HepG2 (cell line): ENCODE data around the gene BCAS3. TPM values are rescaled to one million over a fixed set of nuclear protein-coding genes. Genes with fewer than 3 reads are reported as not detected.
A peak's percentile ranks its signal among the peaks of the same experiment; 100 is the strongest.

Experiments
- KLF6 ChIP-seq: IDR thresholded peaks from 2 replicates; pipeline ENCODE4 v1.8.0; 2016; ENCODE audit warnings: missing biosample characterization, missing genetic modification reagents
- LCORL ChIP-seq, 2 experiments: fragments of 450-650 bp in 1 of 2; sonication (generic) in 1 of 2; formaldehyde crosslinking in 1 of 2; IDR thresholded peaks; 2 replicates each; pipeline versions ENCODE4 v1.5.0 to v1.6.1; 2017 to 2020; ENCODE audit warnings: antibody characterized with exemption in 1 of 2, missing genetic modification reagents in 1 of 2
- NFE2L2 ChIP-seq: fragments of 150-350 bp; IDR thresholded peaks from 2 replicates; pipeline ENCODE4 v1.6.1; 2014; ENCODE audit warnings: low read length
- NR2F1 ChIP-seq, 2 experiments: fragments of 450-650 bp in 1 of 2; formaldehyde crosslinking in 1 of 2; IDR thresholded peaks; 2 replicates each; pipeline versions ENCODE4 v1.5.0 to v1.6.1; 2016 to 2020; ENCODE audit warnings: mild to moderate bottlenecking in 1 of 2, missing compliant biosample characterization in 1 of 2, missing genetic modification reagents in 1 of 2, moderate library complexity in 1 of 2
- PRDM15 ChIP-seq: sonication (generic); formaldehyde crosslinking; IDR thresholded peaks from 2 replicates; pipeline ENCODE4 v1.4.0; 2020; ENCODE audit warnings: missing genetic modification reagents
- PRDM4 ChIP-seq: sonication (generic); formaldehyde crosslinking; IDR thresholded peaks from 2 replicates; pipeline ENCODE4 v1.9.0; 2021; ENCODE audit warnings: missing genetic modification reagents, borderline replicate concordance
- RARA ChIP-seq: IDR thresholded peaks from 2 replicates; pipeline ENCODE4 v1.6.1; 2016; ENCODE audit warnings: missing genetic modification reagents, missing compliant biosample characterization
- SRF ChIP-seq: IDR thresholded peaks from 2 replicates; pipeline ENCODE4 v1.6.1; 2011; ENCODE audit warnings: mild to moderate bottlenecking, low read depth, low read length, moderate library complexity
- TERF1 ChIP-seq: sonication (generic); formaldehyde crosslinking; IDR thresholded peaks from 2 replicates; pipeline ENCODE4 v1.8.0; 2022; ENCODE audit warnings: mild to moderate bottlenecking, missing genetic modification reagents, moderate library complexity
- ZBTB3 ChIP-seq: sonication (generic); formaldehyde crosslinking; IDR thresholded peaks from 2 replicates; pipeline ENCODE4 v1.4.0; 2020; ENCODE audit warnings: low read depth, mild to moderate bottlenecking, moderate library complexity, missing genetic modification reagents, borderline replicate concordance
- ZNF143 ChIP-seq: sonication (generic); formaldehyde crosslinking; IDR thresholded peaks from 2 replicates; pipeline ENCODE4 v1.4.0; 2020; ENCODE audit warnings: missing genetic modification reagents
- ZNF460 ChIP-seq: sonication (generic); formaldehyde crosslinking; IDR thresholded peaks from 2 replicates; pipeline ENCODE4 v1.5.1; 2020; ENCODE audit warnings: missing genetic modification reagents, mild to moderate bottlenecking, borderline replicate concordance
- ZNF547 ChIP-seq: sonication (generic); formaldehyde crosslinking; IDR thresholded peaks from 2 replicates; pipeline ENCODE4 v1.5.1; 2020; ENCODE audit warnings: mild to moderate bottlenecking, missing genetic modification reagents
- ZSCAN22 ChIP-seq: sonication (generic); formaldehyde crosslinking; IDR thresholded peaks from 2 replicates; pipeline ENCODE4 v1.4.0; 2020; ENCODE audit warnings: mild to moderate bottlenecking, missing genetic modification reagents
- polyA plus RNA-seq, 8 experiments: library from polyadenylated mRNA; depleted of rRNA in 3 of 8; stranded (reverse) in 7 of 8; unstranded in 1 of 8; fragments of >200 nt; fragmentation: Illumina TruSeq in 4 of 8; extraction: Trizol in 4 of 8; gene quantifications; 2 replicates each; pipeline versions ENCODE4 v1.2.1 to v1.2.3, GENCODE V29; 2011 to 2016; ENCODE audit warnings: low read depth in 4 of 8, missing spikeins in 1 of 8, mixed read lengths in 1 of 8; ENCODE audit not compliant: insufficient read depth in 1 of 8
- total RNA-seq, 5 experiments: library from RNA; depleted of rRNA; stranded (reverse); fragments of >200 nt; fragmentation: Illumina TruSeq; extraction: Trizol; gene quantifications; 2 replicates each; pipeline ENCODE4 v1.2.3, GENCODE V29; 2016; ENCODE audit warnings: low read depth in 1 of 5
- TF ChIP-seq, protein P1 (sequence below): IDR thresholded peaks from 2 replicates; pipeline ENCODE4 v1.6.1; 2012; ENCODE audit warnings: low read length, improper control_type of control experiment
- TF ChIP-seq, protein P2 (sequence below): sonication (generic); formaldehyde crosslinking; IDR thresholded peaks from 2 replicates; pipeline ENCODE4 v1.5.1; 2020; ENCODE audit warnings: missing genetic modification reagents, mild to moderate bottlenecking, borderline replicate concordance

The BCAS3 gene
- total and polyA plus RNA-seq, 2 of the 13 experiments (the other 11 are each of a cell fraction or from before 2014, with no cell fraction given): 10.7 to 11.2 TPM

DNA sequence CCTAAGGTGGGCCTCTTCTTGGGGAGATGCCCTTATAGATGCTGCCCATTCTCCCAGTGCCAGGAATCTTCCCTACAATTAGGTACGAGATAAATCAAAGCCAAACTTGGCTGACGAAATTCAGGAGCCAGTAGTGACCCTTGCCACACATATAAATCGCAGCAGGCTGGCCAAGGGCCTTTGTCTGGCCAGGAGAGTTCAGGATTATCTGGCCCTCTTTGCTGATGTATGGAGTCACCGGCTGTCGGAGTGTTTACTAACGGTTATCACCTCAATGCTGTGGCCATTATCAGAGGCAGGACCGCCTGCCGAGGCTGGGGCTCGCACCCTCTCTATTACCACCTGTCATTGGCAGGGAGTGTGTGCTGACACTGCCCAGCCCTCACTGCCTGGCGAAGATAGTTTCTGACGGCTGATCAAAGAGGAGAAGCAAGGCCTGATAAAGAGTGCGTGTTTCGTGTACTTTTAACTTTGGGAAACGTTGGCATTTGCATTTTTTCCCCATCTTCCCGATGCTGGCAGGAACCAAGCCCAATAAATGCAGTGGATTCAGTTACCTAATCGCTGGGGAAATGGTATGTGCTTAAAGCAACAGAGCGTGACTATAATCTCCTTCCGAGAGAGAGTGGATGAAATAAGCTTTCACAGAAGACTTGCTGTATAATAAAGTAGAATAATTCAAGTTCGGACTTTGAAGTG is 689.2 kb downstream of the BCAS3 start (continued):
- TF ChIP-seq, protein P1, sequence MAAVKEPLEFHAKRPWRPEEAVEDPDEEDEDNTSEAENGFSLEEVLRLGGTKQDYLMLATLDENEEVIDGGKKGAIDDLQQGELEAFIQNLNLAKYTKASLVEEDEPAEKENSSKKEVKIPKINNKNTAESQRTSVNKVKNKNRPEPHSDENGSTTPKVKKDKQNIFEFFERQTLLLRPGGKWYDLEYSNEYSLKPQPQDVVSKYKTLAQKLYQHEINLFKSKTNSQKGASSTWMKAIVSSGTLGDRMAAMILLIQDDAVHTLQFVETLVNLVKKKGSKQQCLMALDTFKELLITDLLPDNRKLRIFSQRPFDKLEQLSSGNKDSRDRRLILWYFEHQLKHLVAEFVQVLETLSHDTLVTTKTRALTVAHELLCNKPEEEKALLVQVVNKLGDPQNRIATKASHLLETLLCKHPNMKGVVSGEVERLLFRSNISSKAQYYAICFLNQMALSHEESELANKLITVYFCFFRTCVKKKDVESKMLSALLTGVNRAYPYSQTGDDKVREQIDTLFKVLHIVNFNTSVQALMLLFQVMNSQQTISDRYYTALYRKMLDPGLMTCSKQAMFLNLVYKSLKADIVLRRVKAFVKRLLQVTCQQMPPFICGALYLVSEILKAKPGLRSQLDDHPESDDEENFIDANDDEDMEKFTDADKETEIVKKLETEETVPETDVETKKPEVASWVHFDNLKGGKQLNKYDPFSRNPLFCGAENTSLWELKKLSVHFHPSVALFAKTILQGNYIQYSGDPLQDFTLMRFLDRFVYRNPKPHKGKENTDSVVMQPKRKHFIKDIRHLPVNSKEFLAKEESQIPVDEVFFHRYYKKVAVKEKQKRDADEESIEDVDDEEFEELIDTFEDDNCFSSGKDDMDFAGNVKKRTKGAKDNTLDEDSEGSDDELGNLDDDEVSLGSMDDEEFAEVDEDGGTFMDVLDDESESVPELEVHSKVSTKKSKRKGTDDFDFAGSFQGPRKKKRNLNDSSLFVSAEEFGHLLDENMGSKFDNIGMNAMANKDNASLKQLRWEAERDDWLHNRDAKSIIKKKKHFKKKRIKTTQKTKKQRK: no peak
- TF ChIP-seq ZBTB3 (no peak; the same call in 1 of the 2 replicates), NR2F1 (CRISPR knock-in tag; IDR thresholded peaks at IDR 0.05) (peak in 1 of 2 experiments; percentile 24; a peak in 1 of 4 replicates), PRDM15 (CRISPR knock-in tag) (no peak), SRF (no peak), ZNF460 (no peak), TERF1 (CRISPR knock-in tag) (peak; percentile 56; the same call in 1 of the 2 replicates), NFE2L2 (no peak), ZNF143 (CRISPR knock-in tag) (peak; percentile 56), LCORL (IDR thresholded peaks at IDR 0.05) (no peak), LCORL (CRISPR knock-in tag; IDR thresholded peaks at IDR 0.05) (peak; percentile 76), KLF6 (CRISPR knock-in tag) (no peak), RARA (CRISPR knock-in tag) (peak; percentile 82), ZSCAN22 (CRISPR knock-in tag) (no peak), ZNF547 (CRISPR knock-in tag) (peak; percentile 49; the same call in 1 of the 2 replicates), PRDM4 (CRISPR knock-in tag) (no peak; the same call in 1 of the 2 replicates)
- TF ChIP-seq, protein P2, sequence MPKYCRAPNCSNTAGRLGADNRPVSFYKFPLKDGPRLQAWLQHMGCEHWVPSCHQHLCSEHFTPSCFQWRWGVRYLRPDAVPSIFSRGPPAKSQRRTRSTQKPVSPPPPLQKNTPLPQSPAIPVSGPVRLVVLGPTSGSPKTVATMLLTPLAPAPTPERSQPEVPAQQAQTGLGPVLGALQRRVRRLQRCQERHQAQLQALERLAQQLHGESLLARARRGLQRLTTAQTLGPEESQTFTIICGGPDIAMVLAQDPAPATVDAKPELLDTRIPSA (CRISPR knock-in tag): no peak; the same call in 1 of the 2 replicates
